ENCODE data around the gene C16orf90. TPM values are rescaled to one million over a fixed set of nuclear protein-coding genes. Genes with fewer than 3 reads are reported as not detected.
"Not testable (repeated sequence)": the region's sequence is repeated elsewhere in the genome, so short reads cannot be mapped to it uniquely, and the experiment has no call there.

C16orf90 gene, protein sequence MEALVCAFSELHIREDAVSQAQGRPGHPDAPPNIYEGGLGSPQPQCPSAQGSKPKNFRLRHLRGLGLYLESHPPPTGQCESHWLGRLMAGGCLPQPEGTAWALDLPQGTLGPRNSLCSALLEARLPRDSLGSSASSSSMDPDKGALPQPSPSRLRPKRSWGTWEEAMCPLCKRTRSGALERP
- total RNA-seq: not detected

DNA sequence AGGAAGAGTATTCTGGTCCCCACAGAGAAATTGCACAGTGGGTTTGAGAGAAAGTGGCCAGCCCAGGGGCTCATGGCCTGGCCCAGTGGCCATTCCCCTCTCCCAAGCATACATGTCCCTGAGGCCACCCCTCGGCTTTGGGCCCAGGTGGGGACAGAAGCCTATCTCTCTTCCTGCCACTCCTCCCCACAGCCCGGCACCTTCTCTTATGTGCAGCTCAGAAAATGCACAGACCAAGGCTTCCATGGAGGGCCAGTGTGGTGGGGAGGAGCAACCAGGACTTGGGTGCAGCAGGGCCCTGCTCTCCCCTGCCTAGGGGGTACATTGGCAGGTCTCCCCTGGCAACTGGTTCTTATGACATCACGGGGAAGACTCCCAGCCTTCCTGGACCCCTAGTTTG lies at the start of gene C16orf90:
Gene C16orf90 (minus strand): TSS at position 314 of the 400 bp plus-strand sequence. CDS start 68 bp downstream, at position 246.
- DNase-seq: no peak

DNA sequence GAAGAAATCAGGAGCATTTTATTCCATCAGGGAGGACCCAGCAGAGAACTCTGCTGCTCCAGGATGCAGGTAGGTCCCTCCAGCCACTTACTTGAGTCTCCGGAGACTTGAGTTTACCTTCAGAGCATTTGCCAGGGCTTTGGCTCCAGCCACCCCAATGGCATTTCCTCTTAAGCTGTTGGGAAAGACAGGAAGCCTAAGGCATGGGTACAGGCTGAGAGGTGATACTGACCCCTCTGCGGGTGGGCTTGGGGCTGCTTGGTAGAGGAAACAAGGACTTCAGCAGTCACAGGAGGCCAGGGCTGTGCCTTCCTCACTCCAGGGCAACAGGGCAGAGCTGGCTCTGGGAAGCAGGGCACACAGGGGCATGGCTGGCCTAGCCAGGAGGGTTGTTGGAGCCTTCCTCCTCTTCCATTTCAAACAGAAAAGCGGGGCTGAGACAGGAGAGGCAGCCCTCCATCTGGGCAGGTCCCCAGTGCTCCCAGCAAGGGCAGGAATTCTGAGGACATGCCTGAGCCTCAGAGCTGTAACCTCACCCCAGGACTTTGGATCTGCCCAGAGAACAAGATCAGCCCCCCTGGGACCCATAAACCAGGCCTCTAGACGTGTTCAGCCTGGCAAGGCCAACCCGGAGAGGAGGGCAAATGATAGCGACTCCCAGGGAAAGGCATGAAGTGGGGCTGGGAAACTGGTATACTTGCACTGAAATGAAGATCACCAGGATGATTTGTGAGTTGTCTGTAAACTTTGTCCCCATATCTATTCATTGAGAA lies 47.5 kb upstream of the C16orf90 start:
- DNase-seq: no peak

DNA sequence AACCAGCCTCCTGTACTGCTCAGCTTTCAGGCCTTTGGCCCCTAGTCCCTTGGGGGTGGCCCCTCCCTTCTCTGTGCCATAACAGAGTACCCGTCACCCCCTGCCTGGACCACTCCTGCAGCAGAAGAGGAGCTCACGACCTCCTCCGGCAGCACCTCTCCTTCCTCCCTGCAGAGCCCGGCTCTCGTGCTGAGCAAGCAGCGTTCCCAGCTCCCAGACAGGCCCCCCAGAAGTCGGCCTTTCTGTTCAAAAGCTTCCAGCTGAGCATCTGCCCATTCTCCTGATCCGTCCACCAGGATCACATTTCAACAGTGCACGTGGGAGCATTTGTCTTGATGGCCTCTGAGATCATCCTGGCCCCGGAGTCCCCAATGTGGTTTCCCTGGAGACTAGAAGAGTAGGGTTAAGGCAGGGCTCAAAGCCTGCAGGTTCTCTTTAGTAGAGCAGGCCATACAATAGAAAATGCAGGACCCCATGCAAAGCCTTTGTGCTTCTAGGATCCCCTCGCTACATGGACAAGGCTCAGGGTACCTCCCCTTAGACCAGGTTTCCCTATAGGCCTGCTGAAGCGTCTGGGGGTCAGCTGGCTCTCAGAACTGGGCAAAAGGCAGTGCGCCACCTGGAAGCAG lies 46.4 kb upstream of the C16orf90 start:
- DNase-seq: no peak

DNA sequence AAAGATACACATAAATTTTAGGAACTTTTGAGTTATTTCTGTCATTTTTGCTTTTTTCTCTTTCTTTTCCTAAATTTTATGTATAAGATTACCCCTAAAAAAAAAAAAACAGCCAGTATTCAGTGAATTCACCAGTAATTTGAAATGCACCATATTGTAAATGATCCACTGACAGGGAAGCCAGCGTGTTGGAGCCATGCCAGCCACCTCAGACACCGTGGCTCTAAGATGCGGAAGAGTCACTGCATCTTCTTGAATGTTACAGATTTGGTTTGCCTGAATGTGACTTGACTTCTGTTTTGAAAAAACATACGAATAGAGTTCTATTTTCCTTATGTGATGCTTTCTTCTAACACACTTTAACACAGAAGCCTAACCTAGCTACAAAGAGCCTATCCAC lies 42.9 kb upstream of the C16orf90 start:
- DNase-seq: no peak

DNA sequence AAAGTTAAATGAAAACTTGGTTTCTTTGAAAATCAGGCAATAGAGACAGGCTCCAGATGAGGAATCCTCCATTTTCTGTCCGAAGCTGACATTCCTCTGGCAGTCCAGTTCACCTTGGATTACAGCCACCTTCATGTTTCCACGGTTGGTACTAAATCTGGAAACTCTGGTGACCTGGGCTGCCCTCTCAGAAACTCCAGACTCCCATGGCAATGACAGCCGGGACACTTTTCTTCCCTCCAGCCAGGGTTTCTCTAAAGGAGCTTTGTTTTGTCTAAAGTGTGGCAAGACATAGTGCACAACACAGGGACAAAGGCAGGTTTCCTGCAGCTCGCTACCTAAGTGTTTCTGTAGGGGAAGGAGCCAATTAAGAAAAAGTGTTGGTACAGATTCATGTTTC lies 41.6 kb upstream of the C16orf90 start:
- no peak for DNase-seq

DNA sequence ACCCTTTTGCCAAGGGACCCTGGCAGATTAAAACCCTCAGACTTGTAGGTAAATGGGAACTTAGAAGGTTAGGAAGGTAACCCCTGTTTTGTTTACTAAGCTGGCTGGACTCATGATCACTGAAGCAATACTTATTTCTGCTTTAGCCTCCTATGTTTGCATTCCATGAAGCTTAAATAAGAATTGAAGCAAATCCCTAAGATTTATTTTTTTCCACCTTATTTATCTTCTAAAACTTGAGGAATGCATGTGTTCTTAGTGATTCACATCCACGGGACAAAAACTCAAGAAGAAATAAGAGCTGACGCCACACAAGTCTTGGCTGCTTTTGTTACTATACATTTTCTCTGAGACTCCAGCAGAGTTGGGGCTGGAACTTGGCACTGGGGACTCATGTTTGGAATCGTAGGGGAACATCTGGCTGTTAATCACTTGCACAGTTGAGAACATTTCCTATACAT lies 41.0 kb upstream of the C16orf90 start:
- DNase-seq: peak; percentile 97

DNA sequence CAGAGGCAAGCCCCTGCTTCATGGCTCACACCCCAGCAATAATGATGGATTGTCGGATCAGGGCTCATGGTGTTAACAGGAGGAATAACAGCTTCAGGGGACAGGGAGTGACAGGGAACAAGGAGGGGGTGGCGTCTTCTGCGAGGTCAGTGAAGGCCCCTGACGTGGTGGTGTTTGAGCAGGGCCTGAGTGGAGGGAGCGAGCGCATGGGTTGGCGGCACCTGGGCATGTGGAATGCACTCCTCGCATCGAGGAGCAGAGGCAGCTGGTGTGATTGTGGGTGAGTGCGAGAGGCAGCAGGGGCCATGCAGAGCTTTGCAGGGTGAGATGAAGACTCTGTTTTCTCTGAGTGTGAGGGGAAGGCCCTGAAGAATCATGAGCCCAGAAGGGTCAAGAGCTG lies 38.8 kb upstream of the C16orf90 start:
- no peak for DNase-seq

DNA sequence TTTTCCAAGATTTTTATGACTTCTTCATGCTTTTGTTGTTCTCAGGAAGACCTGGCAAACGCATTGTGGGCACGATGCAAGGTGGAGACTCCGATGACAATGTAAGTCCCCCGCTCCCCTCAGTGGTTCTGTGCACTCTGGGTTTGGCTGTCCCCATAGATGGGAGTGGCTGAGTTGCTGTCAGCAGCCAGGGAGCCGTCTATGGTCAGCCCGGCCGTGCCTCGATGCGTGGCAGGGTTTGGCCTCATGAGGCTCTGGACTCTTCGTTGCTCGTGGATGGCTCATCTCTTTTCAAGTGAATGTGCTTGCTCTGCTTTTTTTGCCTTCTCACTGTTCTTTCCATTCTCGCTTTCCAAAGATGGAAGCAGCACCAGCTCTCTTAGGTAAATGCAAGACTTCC lies 37.5 kb upstream of the C16orf90 start:
- no peak for DNase-seq

DNA sequence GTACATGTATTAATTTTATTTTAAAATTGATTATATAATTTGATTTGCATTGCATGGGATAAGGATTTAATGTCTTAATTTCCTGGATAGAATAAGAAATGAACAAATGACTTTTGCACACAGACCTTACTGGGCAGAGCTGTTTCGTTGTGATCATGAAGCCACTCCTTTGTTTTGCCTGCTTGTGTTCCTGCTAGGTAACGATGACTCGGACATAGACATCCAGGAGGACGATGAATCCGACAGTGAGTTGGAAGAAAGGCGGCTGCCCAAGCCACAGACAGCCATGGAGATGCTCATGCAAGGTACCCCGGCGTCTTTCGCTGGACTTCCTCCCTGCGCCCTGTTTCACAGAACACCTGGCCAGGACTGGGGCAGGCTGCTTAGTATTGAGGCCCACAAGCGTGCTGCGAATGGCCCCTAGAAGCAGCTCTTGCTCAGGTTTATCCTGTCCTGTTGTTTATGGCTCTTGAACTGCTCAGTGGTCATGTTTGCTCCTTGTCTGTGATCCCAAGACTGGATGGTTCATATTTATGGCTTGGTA lies 35.2 kb upstream of the C16orf90 start:
- no peak for DNase-seq

DNA sequence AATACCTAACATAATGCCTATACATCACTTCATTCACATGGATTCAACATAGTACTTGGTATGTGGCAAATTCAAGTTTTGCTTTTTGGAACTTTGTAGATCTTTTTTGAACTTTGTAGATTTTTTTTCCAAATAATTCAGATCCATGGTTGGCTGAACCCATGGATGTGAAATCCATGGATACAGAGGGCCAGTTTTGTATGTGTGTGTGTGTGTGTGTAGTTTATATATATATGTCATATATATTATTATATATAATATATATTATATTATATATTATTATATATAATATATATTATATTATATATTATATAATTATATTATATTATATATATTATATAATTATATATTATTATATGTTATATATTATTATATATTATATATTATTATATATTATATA lies 33.9 kb upstream of the C16orf90 start:
- DNase-seq: no peak

DNA sequence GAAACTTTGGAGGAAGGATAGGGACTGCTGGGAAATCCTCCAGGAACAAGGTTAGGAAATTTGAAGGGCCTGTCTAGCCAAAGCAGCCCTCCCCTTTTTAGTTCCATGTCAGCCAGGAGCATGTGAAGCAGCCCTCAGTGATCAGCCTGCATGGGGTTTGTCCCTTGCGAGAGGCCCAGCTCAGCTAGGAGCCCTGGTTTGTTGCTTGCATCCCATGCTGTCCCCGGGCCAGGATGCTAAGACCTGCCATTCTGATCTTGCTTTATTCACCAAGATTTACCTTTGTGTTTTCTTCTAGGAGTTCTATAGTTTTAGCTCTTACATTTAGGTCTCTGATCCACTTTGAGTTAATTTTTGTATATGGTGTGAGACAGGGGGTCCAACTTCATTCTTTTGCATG lies 33.1 kb upstream of the C16orf90 start:
- DNase-seq: no peak

DNA sequence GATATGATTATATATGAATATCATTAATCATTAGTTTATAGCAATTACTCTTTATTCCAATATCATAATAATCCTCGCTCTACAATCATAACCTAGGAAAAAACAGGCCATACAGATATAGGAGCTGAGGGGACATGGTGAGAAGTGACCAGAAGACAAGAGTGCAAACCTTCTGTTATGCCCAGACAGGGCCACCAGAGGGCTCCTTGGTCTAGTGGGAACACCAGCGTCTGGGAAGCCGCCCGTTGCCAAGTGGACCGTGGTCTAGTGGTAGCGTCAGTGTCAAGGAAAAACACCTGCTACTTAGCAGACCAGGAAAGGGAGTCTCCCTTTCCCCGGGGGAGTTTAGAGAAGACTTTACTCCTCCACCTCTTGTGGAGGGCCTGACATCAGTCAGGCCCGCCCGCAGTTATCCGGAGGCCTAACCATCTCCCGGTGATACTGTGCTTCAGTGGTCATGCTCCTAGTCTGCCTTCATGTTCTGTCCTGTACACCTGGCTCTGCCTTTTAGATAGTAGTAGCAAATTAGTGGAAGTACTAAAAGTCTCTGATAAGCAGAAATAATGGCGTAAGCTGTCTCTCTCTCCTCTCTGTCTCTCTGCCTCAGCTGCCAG lies 32.0 kb upstream of the C16orf90 start:
- DNase-seq: not testable (repeated sequence)

DNA sequence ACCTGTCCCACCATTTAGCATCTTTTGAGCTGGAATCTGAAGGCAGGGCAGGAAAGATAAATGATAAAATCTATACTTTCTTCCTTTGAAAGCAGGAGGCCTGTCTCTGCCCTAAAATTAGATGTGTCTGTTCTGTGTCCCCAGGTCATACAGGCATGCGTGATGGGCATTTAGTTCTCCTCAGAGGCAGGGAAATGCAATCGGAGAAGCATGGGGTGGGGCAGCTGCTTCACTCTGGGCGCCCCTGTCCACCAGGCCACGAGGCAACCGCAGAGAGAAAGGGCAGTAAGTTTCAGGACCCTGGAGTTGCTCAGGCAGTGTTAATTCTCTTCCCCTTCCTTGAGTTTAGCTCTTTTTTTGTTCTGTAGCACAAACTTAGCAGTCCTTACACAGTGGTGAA lies 30.7 kb upstream of the C16orf90 start:
- DNase-seq: no peak

DNA sequence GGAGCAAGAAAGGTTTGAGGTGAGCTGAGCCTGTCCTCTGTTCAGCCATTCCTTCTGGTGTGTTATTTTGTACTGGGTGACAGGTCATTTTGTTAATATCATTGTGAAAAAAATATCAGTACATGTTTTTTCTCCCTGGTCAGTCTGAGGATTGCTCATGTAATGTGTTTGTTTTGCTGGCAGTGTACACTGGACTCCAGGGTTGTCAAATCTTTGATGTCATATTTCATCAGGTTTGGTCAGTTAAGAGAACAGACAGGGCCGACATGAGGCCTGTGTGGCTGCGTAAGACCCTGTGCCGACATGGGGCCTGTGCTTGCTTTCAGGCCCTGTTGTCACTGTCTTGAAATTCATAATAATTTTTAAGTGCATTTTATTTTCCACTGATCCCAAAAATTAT lies 28.0 kb upstream of the C16orf90 start:
- DNase-seq: no peak

DNA sequence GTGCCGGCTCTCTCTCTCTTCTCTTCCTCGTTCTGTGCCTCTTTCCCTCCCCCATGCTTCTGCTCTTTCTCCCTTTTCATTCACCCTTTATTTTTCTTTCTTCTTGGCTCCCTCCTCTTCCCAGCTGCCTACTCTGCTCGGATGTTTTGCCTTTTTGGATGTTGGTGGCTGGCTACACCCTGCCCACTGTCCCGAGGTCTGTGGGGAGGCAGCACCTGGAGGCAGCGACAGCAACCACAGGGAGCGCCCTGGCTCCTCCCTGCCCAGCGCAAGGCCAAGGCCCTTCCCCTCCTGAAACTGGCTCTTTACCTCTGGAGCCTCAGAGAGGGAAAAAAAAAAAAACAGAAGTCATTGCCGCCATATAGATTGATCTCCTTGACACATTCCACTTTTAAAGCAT lies 25.6 kb upstream of the C16orf90 start:
- no peak for DNase-seq

DNA sequence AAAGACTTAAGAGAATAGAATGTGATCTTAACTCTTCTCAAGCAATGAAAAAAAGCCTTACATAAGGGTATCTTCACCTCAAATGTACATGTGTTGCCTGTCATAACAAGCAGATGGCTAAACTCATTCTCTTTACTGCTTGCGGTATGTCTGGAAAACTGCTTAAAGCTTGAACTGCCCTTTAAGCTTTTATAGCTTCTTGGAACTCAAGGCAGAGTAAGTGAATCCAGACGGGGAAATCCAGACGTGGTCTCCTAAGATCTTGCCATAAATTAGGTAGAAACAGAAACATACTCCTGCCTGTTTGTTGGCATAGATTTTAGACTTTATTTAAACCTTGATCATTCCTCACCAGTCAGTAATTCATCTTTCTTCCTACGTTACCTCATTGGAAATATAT lies 25.1 kb upstream of the C16orf90 start:
- peak; percentile 94 for DNase-seq

DNA sequence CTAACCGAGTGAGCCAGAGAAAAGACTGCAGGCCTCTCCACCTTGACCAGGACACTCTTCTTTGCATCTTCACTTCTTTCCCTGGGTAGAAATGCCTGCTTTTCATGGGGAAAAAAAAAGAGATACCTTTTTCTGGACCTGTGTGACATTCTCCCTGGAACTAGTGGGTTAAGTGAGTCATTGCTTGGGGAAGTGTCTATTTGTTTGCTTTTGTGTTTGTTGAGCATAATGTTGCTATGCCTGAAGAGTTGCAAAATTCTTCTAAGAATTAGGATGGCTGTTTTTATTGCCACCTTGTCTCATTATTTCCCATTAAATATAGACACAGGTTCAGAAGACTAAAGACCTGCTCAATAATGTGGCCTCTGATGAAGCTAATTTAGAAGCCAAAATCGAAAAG lies 24.3 kb upstream of the C16orf90 start:
- no peak for DNase-seq

DNA sequence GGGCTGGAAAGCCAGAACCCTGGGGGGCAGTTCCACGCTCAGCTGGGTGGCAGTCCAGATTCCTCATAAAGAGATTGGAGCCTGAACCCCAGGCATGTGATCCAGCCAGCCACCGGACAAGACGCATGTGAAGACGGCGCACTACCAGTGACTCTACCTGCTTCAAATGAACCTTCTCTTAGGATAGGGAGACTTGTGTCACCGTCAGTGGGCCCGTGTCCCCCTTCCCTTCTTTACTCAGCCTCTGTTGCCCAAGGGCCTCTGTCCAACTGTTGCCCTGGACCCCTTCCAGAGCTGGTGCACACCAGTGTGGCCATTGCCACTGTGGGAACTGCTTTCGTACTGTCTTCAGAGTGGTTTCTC lies 23.7 kb upstream of the C16orf90 start:
- DNase-seq: no peak

DNA sequence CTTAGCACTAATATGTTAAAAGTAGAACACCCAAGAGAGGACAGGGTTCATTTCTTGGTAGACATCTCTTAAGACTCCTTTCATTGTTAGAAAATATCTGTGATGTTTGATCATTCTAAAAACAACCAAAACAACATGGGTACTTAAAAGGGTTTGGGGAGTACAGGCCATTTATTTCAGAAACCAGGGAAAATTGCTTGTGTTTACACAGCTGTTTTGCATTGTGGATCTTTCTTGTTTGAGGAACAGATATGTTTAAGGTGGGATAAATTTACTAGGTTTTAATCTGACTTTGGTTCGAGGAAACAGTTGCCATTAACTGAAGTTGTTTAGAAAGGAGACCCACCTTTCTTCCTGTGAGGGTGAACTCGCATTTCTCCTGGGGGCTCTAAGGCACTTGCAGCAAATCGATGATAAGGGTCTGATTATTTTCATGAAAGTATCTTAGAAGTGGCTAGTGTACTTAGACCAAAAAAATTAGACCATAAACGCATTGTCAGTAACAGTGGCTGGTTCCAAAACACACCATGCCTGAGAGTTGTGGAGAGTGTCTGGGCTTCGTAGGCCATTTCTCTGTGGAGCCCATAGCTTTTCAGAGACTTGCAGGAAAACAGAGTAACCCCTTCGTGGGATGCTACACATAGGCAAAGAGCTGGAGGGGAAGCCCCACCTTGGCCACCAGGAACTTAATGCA lies 23.1 kb upstream of the C16orf90 start:
- no peak for DNase-seq

DNA sequence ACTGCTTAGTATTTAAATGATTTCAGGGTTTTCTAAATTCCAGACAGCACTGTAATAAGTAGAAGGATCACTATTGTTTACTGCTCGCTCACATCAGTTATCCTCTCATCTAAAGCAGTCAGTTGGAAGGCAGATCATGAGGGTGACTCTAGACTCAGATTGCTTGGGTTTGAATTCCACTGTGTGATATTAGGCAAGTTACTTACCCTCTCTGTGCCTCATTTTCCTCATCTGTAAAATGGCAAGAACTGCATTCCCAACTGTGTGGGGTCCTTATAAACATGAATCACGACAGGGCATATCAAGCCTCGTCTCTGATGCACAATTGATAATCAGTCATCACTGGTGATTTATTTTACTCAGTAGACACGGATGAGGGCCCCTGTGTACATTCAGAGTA lies 20.6 kb upstream of the C16orf90 start:
- no peak for DNase-seq

DNA sequence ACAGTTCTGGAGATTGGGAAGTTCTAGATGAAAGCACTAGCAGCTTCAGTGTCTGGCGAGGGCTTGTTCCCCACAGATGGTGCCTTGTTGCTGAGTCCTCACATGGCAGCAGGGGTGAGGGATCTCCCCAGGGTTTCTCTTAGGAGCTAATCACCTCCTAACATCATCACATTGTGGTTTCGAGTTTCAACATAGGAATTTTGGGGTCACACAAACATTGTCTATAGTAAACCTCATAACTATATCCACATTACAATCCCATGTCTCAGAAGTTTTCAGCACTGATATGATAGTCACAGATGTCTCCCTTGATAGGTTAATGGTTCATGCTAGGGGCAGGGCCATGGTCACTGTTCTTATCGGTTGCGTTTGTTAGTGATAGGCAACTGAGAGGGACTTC lies 19.3 kb upstream of the C16orf90 start:
- DNase-seq: no peak

DNA sequence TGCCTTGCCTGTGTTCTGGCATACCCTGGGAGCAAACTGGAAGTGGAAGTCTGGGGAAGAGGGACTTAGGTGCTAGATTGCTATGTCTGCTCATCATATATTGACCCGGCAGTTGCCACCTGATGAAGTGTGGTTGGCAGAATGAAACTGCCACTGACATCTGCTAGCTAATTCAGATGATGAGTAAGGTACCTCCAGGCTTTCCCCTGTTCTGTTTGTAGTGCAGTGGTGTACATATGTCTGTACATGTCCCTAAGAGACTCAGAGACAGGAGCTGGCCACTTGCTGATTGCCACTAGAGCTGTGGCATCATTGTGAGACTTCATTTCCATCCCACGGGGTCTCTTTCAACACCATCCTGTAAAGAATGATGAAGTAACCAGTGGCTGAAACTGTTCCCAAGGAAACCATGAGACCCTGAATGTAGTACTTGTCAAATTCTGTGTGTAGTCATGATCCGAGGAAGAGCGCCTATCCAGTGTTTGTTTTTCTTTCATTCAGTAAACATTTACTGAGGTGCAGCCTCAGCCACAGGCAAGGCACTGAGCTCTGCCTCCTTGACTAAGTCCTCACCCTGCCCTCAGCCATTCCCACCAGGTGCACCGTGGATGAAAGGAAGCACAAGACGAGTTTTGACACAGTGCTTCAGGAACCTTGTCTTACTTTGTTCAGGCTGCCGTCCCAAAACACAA lies 18.7 kb upstream of the C16orf90 start:
- no peak for DNase-seq

Measured in skin of body (tissue), 2 donors.